ENCODE data around the gene VGLL2. TPM values are rescaled to one million over a fixed set of nuclear protein-coding genes. Genes with fewer than 3 reads are reported as not detected.

Gene VGLL2, protein sequence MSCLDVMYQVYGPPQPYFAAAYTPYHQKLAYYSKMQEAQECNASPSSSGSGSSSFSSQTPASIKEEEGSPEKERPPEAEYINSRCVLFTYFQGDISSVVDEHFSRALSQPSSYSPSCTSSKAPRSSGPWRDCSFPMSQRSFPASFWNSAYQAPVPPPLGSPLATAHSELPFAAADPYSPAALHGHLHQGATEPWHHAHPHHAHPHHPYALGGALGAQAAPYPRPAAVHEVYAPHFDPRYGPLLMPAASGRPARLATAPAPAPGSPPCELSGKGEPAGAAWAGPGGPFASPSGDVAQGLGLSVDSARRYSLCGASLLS
- not detected for total RNA-seq

- no peak within 1 kb of the TSS for H3K27ac ChIP-seq
- intact Hi-C loops (cut with DNase I; ENCODE audit: low total_unique reads), result no loop called here
- DNase-seq, result no peak
- peaks cover 0 to 5% of the 10 kb centered on the region in 2 donors for H3K4me1 ChIP-seq
- no peaks in the 10 kb centered on the region for H3K36me3 ChIP-seq
- peak within 1 kb of the TSS; percentile 5 to 22 for H3K4me3 ChIP-seq
- H3K27me3 ChIP-seq, result peaks cover 0 to 72% of the 10 kb centered on the region in 2 donors
- TF ChIP-seq POLR2A (IDR thresholded peaks at IDR 0.05), result no peak
- TF ChIP-seq CTCF (IDR thresholded peaks at IDR 0.05), result peak in 1 of 4 experiments; percentile 4
- no peaks in the 10 kb centered on the region for H3K9me3 ChIP-seq
These were observed at the start of gene VGLL2 for GRCh38 chr6:117265410-117266256. TSS of gene VGLL2 (plus strand) at chr6:117265558. CDS start at chr6:117265764, 206 bp downstream.

GRCh38 chr6:117222861-117223260 is 42.5 kb upstream of the VGLL2 start:
- TF ChIP-seq CTCF (IDR thresholded peaks at IDR 0.05) (no peak), POLR2A (IDR thresholded peaks at IDR 0.05) (no peak)
- no peak for DNase-seq
- Histone ChIP-seq H3K4me1 (no peaks in the 10 kb centered on the region), H3K4me3 (no peak overlapping the region), H3K9me3 (no peaks in the 10 kb centered on the region), H3K27ac (no peak overlapping the region), H3K27me3 (no peaks in the 10 kb centered on the region), H3K36me3 (no peaks in the 10 kb centered on the region)
- intact Hi-C loops (cut with DNase I; ENCODE audit: low total_unique reads), result no loop called here

- H3K4me1 ChIP-seq, result no peaks in the 10 kb centered on the region
- no peaks in the 10 kb centered on the region for H3K9me3 ChIP-seq
- H3K27ac ChIP-seq, result no peak overlapping the region
- no peak for TF ChIP-seq POLR2A (IDR thresholded peaks at IDR 0.05)
- TF ChIP-seq CTCF (IDR thresholded peaks at IDR 0.05), result no peak
- H3K36me3 ChIP-seq, result no peaks in the 10 kb centered on the region
- intact Hi-C loops (cut with DNase I; ENCODE audit: low total_unique reads), result no loop called here
- H3K4me3 ChIP-seq, result no peak overlapping the region
- H3K27me3 ChIP-seq, result no peaks in the 10 kb centered on the region
- no peak for DNase-seq
These were observed 38.6 kb upstream of the VGLL2 start for GRCh38 chr6:117226778-117227177.

DNA sequence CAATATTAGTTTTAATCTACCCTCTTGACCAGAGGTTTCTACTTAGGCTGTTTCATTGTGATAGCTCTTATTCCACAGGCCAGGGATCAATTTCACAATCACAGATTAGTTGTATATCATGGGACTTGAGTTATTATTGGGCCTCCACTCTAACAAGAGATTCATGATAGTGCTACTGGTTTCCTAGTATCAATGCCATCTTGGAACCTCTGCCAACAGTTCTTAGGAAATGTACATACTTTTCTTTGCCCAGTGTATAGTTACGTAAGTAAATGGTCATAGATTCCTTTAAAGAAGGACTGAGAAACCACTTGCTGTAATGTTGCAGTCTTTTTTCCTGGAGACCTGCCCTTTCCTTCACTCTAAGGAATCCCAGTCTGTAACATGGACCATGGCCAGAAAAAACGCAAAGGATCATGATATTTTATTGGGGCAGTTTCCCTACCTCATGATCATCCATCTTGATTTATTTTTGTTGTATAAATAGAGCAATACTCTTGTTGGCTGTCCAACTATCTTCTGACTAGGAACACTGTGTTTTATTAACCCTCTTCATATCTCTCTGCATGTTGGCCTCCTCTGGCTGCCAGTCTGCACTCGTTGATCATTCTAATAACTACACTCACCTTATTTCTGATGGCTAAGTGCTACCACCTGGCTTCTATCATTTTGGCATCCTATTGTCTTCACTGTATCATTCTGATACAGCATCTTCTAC is 38.0 kb upstream of the VGLL2 start:
- intact Hi-C loops (cut with DNase I; ENCODE audit: low total_unique reads), result no loop called here

More for the DNA sequence above, 38.0 kb upstream of the VGLL2 start:
- Histone ChIP-seq H3K27me3 (no peaks in the 10 kb centered on the region), H3K4me3 (no peak overlapping the region), H3K36me3 (no peaks in the 10 kb centered on the region), H3K27ac (no peak overlapping the region), H3K4me1 (no peaks in the 10 kb centered on the region), H3K9me3 (no peaks in the 10 kb centered on the region)
- DNase-seq, result no peak
- TF ChIP-seq POLR2A (IDR thresholded peaks at IDR 0.05) (no peak), CTCF (IDR thresholded peaks at IDR 0.05) (no peak)

Data from uterus (tissue), 4 donors.